PFSK-1 (cell line): ENCODE results near the gene SH3BGR.

Source experiments
- REST ChIP-seq, 2 experiments: IDR thresholded peaks; 2 replicates each; pipeline versions ENCODE4 v1.6.1 to v1.8.0; 2011 to 2012; ENCODE audit warnings: low read depth in 2 of 2, low read length in 2 of 2, control low read depth in 1 of 2, inconsistent platforms in 1 of 2, mild to moderate bottlenecking in 1 of 2, moderate library complexity in 1 of 2; ENCODE audit not compliant: insufficient read depth in 1 of 2
- TAF1 ChIP-seq: IDR thresholded peaks from 2 replicates; pipeline ENCODE4 v1.6.1; 2012; ENCODE audit warnings: low read length, control low read depth, borderline replicate concordance; ENCODE audit not compliant: insufficient read depth

GRCh38 chr21:39461419-39461818 lies 9.6 kb downstream of the SH3BGR start:
- TF ChIP-seq REST (IDR thresholded peaks at IDR 0.05; ENCODE audit: insufficient read depth in 1 of 2, low read depth in 2 of 2, low read length in 2 of 2) (no peak), TAF1 (no peak)
